Bronchial epithelial cell (primary cell): ENCODE data around the gene POLR2A. TPM values are rescaled to one million over a fixed set of nuclear protein-coding genes. Genes with fewer than 3 reads are reported as not detected.
"Not testable (repeated sequence)": the region's sequence is repeated elsewhere in the genome, so short reads cannot be mapped to it uniquely, and the experiment has no call there.

Source experiments
- DNase-seq: peaks from one replicate; pipeline ENCODE4 v3.0.0-alpha.2; 2010; ENCODE audit warnings: low read depth
- FAIRE-seq: peaks from 2 replicates; lab custom pipeline; 2011; peaks lifted over from hg19 to GRCh38; lab: Jason Lieb, UNC
- H3K27me3 ChIP-seq: 2 replicates; pipeline ENCODE4 v1.5.1; 2011; ENCODE audit warnings: low read length; ENCODE audit not compliant: control insufficient read depth, insufficient read depth
- H3K36me3 ChIP-seq: 2 replicates; pipeline ENCODE4 v1.5.1; 2011; ENCODE audit warnings: low read length; ENCODE audit not compliant: control insufficient read depth, insufficient read depth
- H3K4me3 ChIP-seq: 2 replicates; pipeline ENCODE4 v1.5.1; 2011; ENCODE audit warnings: mild to moderate bottlenecking, low read depth, low read length, control low read depth
- CTCF ChIP-seq: IDR thresholded peaks from 2 replicates; pipeline ENCODE4 v1.5.1; 2011; ENCODE audit warnings: mild to moderate bottlenecking, moderate library complexity, low read length, control low read depth, inconsistent platforms; ENCODE audit not compliant: insufficient read depth, severe bottlenecking
- total RNA-seq: library from RNA; depleted of rRNA; stranded (reverse); fragments of >200 nt; gene quantifications from 2 replicates; pipeline ENCODE4 v1.2.1, GENCODE V29; 2014

The POLR2A gene
- total RNA-seq, 1 donor from 2014 or later = 38.4 TPM

- DNase-seq = peak; percentile 24
- H3K4me3 ChIP-seq = peak overlapping the region; percentile 85
- no peak for FAIRE-seq
- no peaks in the 10 kb centered on the region for H3K36me3 ChIP-seq
- no peaks in the 10 kb centered on the region for H3K27me3 ChIP-seq
- TF ChIP-seq CTCF = no peak
Observed at GRCh38 chr17:7478276-7479212, 5.6 kb upstream of the POLR2A start.

- Histone ChIP-seq H3K36me3 (no peaks in the 10 kb centered on the region), H3K27me3 (no peaks in the 10 kb centered on the region), H3K4me3 (peak within 1 kb of the TSS; percentile 85)
- no peak for TF ChIP-seq CTCF
- peak; percentile 15 for DNase-seq
- no peak for FAIRE-seq
Observed at GRCh38 chr17:7479213-7480088, 4.7 kb upstream of the POLR2A start, which contains the start of gene ZBTB4. Gene ZBTB4, minus strand, starts transcription at chr17:7479631. Its CDS starts 12,830 bp downstream, at chr17:7466801.

GRCh38 chr17:7480089-7480384 is 4.1 kb upstream of the POLR2A start:
- Histone ChIP-seq H3K36me3 (no peaks in the 10 kb centered on the region), H3K27me3 (no peaks in the 10 kb centered on the region), H3K4me3 (peak overlapping the region; percentile 85)
- FAIRE-seq = no peak
- no peak for TF ChIP-seq CTCF
- no peak for DNase-seq

GRCh38 chr17:7481275-7481674 is 2.9 kb upstream of the POLR2A start, which contains the start of gene SLC35G6:
Gene SLC35G6, plus strand, starts transcription at chr17:7481446. Its CDS starts 71 bp downstream, at chr17:7481517.
- not testable (repeated sequence) for DNase-seq, H3K4me3 ChIP-seq, H3K36me3 ChIP-seq, H3K27me3 ChIP-seq, FAIRE-seq

GRCh38 chr17:7481842-7482741 is 2.1 kb upstream of the POLR2A start:
- FAIRE-seq, H3K4me3 ChIP-seq, H3K36me3 ChIP-seq, H3K27me3 ChIP-seq, DNase-seq: not testable (repeated sequence)

- H3K4me3 ChIP-seq, FAIRE-seq, DNase-seq, H3K36me3 ChIP-seq, H3K27me3 ChIP-seq: not testable (repeated sequence)
Observed at GRCh38 chr17:7482742-7483088, 1.5 kb upstream of the POLR2A start.
